GM12864 (cell line): ENCODE results near the gene RPS6KA5.

ENCODE experiments used
- DNase-seq: peaks from one replicate; pipeline ENCODE4 v3.0.0-alpha.2; 2011; ENCODE audit warnings: low read depth
- H3K4me3 ChIP-seq: 2 replicates; pipeline ENCODE4 v1.5.1; 2011; ENCODE audit warnings: mild to moderate bottlenecking, low read depth, low read length, control low read depth
- TF ChIP-seq, protein P1 (sequence below): IDR thresholded peaks from 2 replicates; pipeline ENCODE4 v1.5.1; 2011; ENCODE audit warnings: low read depth, mild to moderate bottlenecking, moderate library complexity, low read length, control low read depth, inconsistent platforms; ENCODE audit errors: missing control alignments

Gene RPS6KA5

DNA sequence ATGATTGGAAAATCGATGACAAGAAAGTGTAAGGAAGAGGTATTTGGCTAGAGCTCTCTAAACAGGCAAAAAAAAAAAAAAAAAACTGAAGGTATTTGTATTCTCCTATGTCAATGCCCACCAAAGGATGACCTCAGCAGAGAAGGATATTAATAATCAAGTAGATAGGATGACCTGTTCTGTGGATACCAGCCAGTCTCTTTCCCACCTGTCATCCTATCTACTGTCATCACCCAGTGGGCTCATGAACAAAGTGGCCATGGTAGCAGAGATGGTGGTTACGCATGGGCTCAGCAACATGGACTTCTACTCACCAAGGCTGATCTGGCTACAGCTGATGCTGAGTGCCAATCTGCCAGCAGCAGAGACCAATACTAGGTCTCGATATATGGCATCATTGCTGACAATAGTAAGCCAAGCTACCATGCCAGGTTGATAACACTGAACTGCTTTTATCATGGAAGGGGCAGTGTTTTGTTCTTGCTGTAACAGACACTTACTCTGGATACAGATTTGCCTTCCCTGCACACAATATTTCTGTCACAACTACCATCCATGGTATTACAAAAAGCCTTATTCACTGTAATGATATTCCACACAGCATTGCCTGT, 43.5 kb downstream of the RPS6KA5 start:
- DNase-seq = no peak
- TF ChIP-seq, protein P1, sequence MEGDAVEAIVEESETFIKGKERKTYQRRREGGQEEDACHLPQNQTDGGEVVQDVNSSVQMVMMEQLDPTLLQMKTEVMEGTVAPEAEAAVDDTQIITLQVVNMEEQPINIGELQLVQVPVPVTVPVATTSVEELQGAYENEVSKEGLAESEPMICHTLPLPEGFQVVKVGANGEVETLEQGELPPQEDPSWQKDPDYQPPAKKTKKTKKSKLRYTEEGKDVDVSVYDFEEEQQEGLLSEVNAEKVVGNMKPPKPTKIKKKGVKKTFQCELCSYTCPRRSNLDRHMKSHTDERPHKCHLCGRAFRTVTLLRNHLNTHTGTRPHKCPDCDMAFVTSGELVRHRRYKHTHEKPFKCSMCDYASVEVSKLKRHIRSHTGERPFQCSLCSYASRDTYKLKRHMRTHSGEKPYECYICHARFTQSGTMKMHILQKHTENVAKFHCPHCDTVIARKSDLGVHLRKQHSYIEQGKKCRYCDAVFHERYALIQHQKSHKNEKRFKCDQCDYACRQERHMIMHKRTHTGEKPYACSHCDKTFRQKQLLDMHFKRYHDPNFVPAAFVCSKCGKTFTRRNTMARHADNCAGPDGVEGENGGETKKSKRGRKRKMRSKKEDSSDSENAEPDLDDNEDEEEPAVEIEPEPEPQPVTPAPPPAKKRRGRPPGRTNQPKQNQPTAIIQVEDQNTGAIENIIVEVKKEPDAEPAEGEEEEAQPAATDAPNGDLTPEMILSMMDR = no peak
- H3K4me3 ChIP-seq = no peak overlapping the region

DNA sequence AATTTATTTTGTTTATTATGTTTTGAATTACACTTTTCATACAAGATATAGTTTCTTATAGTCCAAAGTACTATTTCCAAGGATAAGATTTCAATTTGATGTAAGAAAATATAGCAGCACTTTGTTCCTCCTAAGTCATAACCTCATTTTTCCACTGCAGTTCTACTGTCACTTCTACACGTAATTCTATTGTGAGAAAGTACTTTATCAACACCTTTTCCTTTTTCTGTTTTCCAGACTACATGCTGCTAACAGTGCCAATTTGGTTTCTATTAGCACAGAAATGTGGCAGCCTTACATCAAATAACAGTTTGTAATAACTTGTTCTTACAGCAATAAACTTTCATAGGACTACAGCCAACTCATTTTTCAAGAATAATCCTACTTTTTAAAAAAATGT, 45.0 kb downstream of the RPS6KA5 start:
- no peak overlapping the region for H3K4me3 ChIP-seq
- no peak for DNase-seq
- TF ChIP-seq, protein P1 = no peak

DNA sequence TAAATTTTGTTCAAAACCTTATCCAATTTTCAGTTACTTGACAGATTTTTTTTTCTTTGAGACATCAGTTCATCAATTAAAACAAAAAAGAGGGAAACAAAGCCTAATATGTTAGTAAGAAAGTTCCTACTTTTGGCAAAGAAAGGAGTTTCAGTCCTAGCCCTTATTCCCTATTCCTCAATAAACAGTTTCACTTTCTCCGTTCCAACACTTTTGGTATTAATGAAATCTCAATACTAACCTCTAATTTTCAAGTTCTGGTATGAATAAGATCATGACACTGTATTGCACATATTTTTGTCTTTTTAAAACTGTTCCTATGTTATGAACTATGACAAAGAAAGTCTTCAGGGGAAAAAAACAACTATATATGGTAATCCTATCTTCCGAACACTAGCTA, 48.4 kb downstream of the RPS6KA5 start:
- H3K4me3 ChIP-seq = no peak overlapping the region
- DNase-seq = no peak
- TF ChIP-seq, protein P1 = no peak

DNA sequence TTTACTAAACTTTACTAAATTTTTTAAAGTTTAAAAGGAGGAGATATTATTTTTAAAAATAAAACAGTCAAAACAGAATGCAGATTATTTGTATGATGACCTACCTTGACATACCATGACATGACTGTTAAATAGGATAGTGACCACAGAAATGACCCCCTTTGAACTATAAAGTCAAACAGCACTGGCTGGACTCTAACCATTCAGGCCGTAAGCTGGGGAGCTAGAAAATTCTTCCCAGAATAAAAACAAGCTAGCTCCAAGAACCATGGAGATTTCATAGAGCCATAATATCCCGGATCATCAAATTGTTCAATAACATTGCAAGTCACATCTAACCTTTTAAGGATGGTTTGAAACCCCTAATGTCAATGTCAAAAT, 50.3 kb downstream of the RPS6KA5 start:
- DNase-seq = no peak
- no peak overlapping the region for H3K4me3 ChIP-seq
- TF ChIP-seq, protein P1 = no peak

DNA sequence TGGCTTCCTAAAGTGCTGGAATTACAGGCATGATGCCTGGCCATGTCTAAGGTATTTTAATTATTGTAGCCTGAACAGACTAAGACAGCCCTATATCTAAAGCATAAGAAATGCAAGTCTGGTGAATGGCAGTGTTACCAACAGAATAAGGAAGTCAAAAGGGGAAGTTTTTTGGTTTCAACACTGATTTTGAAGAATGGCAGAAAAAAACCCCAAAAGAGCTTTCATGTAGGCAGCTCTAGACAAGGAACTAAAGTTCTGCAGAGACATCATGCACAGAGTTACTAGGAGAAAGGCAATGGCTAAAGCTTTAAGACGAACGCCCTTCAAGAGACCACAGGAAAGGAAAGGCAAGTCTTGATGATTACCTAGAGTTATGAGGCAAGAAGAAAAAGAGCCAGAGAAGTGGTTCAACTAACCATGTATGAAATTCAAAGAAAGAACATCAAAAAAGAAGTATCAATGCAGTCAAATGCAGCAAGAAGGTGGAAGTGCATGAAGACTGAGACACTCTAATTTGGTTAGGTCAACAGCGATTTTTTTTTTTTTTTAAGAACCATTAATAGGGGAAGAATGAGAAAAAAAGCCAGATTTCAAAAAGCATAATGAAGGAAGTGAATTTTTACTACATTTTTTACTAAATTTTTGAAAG, 50.8 kb downstream of the RPS6KA5 start:
- peak; percentile 64 for DNase-seq
- H3K4me3 ChIP-seq = no peak overlapping the region; the same call in 1 of the 2 replicates
- TF ChIP-seq, protein P1 = no peak

DNA sequence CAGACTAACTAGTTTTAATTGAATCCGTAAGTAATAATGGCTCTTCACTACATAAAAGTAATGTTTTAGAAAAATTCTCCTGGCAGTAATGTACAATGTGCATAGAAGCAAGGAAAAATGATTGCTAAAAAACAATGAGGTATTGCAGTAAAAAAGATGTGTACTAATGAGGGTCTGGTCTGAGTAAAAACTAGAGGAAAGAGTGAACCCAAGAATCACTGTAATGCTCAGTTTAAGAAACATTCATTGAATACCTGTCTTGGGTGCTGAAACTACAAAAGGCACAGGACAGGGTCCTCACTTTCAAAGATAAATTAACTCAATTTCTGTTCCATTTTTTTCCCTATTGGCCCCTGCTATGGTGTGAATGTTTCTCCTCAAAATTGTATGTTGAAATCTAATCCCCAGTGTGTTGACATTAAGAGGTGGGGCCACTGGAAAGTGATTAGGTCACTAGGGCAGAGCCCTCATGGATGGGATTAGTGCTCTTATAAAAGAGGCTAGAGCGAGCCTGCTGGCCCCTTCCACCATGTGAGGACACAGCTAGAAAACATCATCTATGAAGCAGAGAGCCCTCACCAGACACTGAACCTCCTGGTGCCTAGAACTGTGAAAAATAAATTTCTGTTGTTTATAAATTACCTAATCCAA, 51.6 kb downstream of the RPS6KA5 start:
- no peak for DNase-seq
- TF ChIP-seq, protein P1 = no peak
- no peak overlapping the region for H3K4me3 ChIP-seq
